Measurements from ENCODE around the gene IL34.

DNA sequence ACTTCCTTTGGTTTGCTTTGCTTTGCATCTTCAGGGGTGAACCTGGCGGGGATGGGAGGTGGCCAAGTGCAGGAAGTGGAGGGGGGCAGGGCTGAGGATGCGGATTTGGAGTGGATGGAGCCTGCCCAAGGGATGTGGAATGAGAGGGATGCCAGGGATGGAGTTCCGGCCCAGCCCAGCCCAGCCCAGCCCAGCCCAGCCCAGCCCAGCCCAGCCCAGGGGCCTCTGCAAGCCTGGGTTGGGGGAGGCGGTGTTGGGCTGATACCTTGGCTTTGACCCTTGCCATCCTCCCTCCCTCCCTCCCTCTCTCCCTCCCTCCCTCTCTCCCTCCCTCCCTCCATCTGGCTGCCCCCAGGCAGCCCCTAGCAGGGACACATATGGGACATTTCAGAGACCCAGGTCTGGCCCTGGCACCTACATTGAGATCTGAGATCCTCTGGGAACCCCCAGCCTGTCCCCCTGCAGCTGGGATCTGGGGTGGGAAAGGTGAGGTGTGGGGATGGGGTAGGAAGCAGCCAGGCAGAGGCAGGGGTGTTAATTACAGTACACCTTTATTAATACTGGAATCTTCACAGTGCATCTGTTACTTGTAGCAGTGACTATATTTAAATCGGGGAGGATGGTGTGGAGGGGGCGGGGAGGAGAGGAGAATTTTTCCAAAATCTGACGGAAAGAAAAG is 14.5 kb downstream of the IL34 start:
- TF ChIP-seq POLR2A (IDR thresholded peaks at IDR 0.05; ENCODE audit: low read length) (no peak), GATA1 (IDR thresholded peaks at IDR 0.05; ENCODE audit: low read depth, low read length) (no peak)

Data from erythroblast (primary cell).